ENCODE measurements around the gene TMA7.
A peak's percentile ranks its signal among the peaks of the same experiment; 100 is the strongest.
"Not testable (repeated sequence)": the region's sequence is repeated elsewhere in the genome, so short reads cannot be mapped to it uniquely, and the experiment has no call there.

Gene TMA7

DNA sequence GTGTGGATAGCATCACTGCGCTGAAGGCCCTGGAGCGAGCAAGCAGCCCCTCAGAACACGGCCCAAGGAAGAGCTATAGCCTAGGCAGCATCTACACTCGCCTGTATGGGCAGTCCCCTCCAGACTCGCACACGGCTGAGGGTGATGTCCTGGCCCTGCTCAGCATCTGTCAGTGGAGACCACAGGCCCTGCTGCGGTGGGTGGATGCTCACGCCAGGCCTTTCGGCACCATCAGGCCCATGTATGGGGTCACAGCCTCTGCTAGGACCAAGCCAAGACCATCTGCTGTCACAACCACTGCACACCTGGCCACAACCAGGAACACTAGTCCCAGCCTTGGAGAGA is 27.0 kb downstream of the TMA7 start:
- no peak for DNase-seq (ENCODE audit: low read depth in 3 of 3, low spot score in 1 of 3)

- DNase-seq (ENCODE audit: low read depth in 3 of 3, low spot score in 1 of 3) = no peak
Measured at GRCh38 chr3:48467473-48468267, 27.6 kb downstream of the TMA7 start.

DNA sequence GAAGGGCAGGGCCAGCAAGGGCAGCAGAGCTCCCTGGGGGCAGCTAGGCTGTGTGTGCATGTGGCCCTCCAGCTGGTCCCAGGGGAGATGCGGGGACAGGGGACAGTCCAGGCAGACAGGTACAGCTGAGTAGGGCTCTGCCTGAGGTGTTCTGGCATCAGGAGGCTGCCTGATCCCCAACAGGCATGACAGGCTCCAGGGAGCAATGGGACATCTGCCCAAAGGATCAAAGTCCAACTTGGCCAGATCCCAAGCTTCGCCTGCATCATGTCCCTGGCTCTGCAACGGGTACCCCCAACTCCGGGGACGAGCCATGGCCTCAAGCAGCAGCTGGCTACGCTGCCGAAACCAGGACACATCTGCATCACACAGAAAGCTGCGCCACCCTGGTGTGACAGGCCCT is 28.3 kb downstream of the TMA7 start:
- no peak for DNase-seq (ENCODE audit: low read depth in 3 of 3, low spot score in 1 of 3)

DNA sequence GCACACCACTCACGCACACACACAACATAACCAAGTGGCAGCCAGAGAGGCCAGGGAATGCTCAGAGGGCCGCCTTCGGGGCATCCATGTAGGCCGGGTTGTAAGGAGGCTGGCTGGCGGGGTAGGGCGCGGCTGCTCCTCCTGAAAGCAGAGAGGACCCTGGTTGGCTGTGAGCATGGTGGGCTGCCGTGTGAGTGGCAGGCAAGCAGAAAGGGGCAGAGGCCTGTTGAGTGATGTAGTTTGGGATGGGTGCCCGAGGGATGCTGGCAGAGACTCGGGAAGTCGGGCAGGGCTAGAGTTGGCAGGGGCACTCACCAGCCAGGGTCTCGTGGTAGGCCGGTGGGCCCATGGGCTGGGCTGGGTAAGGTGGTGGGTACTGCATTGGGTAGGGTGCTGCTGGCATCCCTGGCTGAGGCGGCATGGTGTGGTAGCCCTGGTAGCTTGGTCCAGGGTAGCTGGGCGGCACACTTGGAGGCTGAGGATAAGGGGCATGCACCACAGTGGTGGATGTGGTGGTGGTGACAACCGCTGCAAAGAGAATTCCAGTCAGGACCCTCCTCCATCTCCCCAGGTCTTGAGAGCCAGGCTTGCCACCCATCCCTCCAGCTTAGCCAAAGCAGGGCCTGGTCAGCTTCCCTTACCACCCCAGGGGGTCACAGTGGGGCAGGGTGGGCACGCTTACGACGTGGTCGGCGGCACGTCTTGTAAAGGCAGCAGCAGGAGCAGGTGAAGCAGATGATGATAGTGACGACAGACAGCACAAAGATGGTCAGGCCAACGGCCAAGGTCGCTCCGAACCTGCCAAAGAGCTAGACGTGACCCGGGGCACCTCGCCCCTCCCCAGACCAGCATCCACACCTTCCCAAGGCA is 29.2 kb downstream of the TMA7 start:
- DNase-seq (ENCODE audit: low read depth in 3 of 3, low spot score in 1 of 3) = no peak

DNA sequence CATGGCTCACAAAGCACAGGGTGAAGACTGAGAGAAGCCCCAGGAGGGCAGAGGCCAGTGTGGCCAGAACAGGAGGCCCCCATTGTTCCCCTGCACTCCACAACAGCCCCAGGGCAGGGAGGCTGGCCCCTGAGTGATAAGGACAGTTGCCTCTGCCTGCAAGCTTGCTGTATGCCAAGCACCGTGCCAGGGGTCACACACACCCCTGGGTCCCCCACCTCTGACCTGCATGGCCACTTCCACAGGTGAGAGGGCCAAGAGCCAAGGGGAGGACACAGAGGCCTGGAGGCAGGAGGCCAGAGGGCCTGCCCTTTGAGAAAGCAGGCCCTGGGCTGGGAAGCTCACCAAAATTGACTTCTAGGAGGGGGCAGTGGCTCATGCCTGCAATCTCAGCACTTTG is 30.2 kb downstream of the TMA7 start:
- no peak for DNase-seq (ENCODE audit: low read depth in 3 of 3, low spot score in 1 of 3)

DNA sequence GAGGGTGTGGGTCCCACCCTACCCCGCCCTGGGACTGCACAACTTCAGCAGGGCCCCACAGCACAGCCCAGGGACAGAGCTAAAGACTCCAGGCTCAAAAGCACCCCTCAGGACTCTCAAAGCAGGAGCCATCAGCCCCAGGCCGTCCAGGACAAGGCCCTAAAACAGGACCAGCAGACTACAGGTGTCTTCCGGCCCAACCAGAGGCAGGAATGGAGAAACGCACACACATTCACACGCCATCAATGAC is 32.5 kb downstream of the TMA7 start:
- DNase-seq (ENCODE audit: low read depth in 3 of 3, low spot score in 1 of 3) = no peak

DNA sequence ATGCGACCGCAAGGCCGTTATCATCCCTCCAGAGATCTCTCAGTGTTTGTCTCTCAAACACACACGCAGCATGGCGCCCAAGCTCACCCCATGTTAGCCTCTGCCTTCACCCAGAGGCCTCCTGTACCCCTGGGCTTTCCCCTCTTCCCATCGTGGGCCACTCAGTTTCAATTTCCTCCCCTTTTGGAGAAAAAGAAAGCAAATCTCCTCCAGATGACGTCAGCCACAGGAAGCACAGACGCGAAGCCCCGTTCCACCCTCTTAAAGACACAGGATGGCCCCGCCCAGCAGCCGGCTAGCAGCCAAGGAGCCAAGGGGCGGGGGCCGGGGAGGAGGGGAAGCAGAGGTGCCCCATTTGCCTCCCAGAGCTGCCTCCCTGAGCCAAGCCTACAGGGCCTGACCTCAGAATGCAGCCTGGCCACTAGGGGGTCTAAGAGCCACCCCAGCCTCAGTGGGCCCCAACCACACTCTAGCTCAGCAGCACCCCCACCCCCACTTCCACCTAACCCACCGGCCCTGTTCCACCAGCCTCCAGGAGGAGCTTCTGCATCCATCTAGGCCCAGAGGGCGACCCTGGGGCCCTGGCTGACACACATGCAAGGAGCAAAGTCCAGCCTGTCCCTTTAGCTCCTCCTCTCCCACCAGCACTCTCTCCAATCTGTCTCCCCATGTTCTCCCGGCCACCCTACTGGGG is 33.0 kb downstream of the TMA7 start:
- peak; percentile 83 to 87 (median 85) for DNase-seq (ENCODE audit: low read depth in 3 of 3, low spot score in 1 of 3)

DNA sequence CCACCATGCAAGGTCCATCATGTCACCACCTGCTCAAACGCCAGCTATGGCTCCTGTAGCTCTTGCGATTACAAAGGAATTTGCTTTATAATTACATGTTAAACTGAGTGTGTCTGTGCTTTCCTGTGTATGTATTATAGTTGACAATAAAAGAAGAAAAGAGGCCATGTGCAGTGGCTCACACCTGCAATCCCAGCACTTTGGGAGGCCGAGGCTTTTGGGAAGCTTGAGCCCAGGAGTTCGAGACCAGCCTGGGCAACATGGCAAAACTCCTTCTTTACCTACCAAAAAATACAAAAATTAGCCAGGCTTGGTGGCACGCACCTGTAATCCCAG is 33.5 kb downstream of the TMA7 start:
- no peak for DNase-seq (ENCODE audit: low read depth in 3 of 3, low spot score in 1 of 3)

GRCh38 chr3:48474031-48474430 is 34.0 kb downstream of the TMA7 start:
- not testable (repeated sequence) for DNase-seq (ENCODE audit: low read depth in 3 of 3, low spot score in 1 of 3)

DNA sequence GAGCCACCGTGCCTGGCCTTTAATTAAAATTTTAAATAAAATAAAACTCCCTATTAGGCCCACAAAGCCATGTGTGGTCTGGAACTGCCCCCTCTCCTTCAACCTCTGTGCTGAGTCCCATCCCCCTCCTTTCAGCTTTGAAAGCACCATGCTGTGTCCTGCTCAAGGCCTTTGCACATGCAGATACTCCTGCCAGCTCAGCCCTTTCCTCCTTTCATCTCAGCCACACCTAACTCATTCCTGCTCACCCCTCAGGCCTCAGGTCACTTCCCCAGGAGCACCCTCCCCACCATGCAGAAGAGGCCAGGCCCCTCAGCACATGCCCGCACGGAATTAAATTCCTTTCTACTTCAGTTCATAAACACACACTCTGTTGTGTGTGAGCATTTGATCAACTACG is 34.6 kb downstream of the TMA7 start:
- no peak for DNase-seq (ENCODE audit: low read depth in 3 of 3, low spot score in 1 of 3)

DNA sequence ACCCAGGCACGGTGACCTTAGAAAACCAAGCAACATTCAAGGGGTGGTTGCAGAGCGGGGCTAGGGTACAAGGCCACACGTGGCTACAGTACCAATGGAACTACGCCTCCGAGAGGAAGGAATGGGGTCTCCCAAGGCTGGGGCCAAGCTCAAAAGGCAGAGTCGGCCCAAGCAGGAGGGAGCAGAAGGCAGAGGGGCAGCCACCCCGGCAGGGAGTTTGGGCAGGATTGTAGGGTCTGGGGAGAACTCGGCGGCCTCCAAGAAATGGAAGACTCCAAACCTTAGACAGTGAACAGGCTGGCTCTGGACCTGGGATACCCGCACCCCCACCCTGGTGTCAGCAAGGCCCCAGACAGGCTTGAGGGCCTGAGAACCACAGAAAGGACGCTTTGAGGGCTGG is 35.1 kb downstream of the TMA7 start:
- no peak for DNase-seq (ENCODE audit: low read depth in 3 of 3, low spot score in 1 of 3)

- no peak for DNase-seq (ENCODE audit: low read depth in 3 of 3, low spot score in 1 of 3)
Measured at GRCh38 chr3:48476426-48477053, 36.5 kb downstream of the TMA7 start.

GRCh38 chr3:48477959-48478520 is 38.0 kb downstream of the TMA7 start:
- no peak for DNase-seq (ENCODE audit: low read depth in 3 of 3, low spot score in 1 of 3)

DNA sequence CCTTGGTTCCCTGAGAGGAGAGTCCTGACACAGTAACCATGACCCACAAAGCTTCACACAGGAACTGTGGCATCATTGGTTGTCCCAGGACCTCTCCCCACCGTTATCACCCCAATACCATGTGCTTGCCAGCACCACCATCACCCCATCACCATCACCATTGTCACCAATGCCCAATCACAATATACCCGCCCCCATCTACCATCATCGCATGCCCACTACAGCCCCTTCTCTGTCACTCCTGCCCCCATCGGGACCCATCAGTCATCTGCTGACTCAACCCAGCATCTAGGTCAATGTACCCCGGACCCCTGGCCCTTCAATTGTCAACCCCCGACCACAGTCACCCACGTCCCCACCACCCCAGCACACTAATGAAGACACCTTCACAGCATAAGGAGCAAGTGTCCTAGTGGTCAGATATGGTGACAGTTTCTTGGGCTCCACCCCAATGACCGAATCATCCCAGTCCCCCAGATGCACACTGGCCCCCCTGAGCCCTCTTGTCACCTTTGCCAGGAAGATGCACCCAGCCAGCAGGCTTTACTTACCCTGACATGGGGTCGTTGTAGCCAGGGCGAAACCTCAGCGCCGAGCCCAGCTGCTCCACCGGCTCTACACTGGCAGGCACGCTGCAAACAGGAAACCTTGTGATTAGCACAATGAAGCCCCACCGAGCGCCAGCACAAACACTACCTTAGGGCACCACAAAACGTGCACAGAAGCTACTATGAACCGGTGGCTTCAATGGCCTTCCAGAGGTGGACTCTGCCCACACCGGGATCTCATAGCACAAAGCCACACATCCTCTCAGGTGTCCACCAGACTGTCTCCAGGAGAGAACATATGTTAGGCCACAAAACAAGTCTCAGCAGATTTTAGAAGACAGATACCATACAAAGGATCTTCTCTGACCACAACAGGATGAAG is 38.8 kb downstream of the TMA7 start:
- DNase-seq (ENCODE audit: low read depth in 3 of 3, low spot score in 1 of 3) = peak in 1 of 3 donors; percentile 24

DNA sequence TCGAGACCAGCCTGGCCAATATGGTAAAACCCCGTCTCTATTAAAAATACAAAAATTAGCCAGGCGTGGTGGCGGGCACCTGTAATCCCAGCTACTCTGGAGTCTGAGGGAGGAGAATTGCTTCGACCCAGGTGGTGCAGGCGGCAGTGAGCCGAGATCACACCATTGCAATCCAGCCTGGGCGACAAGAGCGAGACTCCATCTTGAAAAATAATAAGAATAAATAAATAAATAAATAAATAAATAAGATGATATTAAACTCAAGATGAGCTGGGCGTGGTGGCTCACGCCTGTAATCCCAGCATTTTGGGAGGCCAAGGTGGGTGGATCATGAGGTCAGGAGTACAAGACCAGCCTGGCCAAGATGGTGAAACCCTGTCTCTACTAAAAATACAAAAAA is 40.8 kb downstream of the TMA7 start:
- DNase-seq (ENCODE audit: low read depth in 3 of 3, low spot score in 1 of 3) = not testable (repeated sequence)

- not testable (repeated sequence) for DNase-seq (ENCODE audit: low read depth in 3 of 3, low spot score in 1 of 3)
Measured at GRCh38 chr3:48482822-48483221, 42.8 kb downstream of the TMA7 start.

DNA sequence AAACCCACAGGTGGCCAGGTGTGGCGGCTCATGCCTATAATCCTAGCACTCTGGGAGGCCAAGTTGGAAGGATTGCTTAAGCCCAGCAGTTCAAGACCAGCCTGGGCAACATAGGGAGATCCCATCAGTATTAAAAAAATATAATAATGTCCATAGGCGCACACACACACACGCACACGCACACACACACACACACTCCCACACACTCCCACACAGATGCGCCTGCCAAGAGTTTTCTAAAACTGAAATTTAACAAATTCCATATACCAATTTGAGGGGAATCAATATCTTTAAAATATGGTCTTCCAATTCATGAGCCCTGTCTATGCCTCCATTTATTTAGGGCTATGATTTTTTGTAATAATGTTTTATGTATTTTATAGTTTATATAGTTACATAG is 46.9 kb downstream of the TMA7 start:
- DNase-seq (ENCODE audit: low read depth in 3 of 3, low spot score in 1 of 3) = no peak

DNA sequence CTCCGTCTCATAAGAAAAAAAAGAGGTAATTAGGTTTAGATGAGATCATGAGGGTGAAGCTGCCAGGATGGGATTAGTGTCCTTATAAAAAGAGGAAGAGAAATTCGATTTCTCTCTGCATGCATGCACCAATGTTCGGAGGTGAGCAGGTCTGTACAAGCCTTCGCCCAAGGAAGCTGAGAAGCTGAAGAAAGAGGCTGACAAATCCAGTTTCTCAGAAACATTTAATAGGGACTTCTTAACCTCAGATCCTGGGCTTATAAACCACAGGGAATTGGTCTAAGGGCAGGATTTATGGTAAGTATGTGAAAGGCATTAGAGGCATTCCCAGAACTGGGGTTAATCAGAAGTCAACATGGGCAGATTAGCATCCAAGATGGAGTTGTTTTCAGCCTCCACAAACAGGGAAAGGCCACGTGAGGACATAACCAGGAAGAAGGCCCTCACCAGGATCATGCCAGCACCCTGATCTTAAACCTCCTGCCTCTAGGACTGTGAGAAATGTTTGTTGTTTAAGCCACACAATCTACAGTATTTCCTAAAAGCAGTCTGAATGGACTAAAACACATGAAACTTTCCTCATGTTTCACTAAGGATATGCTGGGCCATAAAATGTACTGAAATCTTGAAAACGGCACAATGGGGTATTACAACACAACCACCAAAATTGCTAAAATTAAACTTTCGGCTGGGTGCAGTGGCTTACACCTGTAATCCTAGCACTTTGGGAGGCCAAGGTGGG is 52.6 kb downstream of the TMA7 start:
- no peak for DNase-seq (ENCODE audit: low read depth in 3 of 3, low spot score in 1 of 3)

DNA sequence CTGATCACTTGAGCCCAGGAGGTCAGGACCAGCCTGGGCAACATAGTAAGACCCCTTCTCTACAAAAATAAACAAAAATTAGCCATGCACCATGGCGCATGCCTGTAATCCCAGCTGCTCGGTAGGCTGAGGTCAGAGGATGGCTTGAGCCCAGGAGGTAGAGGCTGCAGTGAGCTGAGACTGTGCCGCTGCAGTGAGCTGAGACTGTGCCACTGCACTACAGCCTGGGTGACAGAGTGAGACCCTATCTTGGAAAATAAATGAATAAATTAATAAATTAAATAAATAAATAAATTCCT is 53.1 kb downstream of the TMA7 start:
- no peak for DNase-seq (ENCODE audit: low read depth in 3 of 3, low spot score in 1 of 3)
